H9 (cell line): ENCODE results near the gene WNT3A. TPM values are rescaled to one million over a fixed set of nuclear protein-coding genes. Genes with fewer than 3 reads are reported as not detected.

Experiments
- DNase-seq: peaks from one replicate; pipeline ENCODE4 v3.0.0-alpha.2; 2017
- H2AFZ ChIP-seq: one replicate; pipeline ENCODE4 v1.6.1; 2013; ENCODE audit warnings: mild to moderate bottlenecking, low read length, control low read depth, moderate library complexity
- H2AK5ac ChIP-seq: 2 replicates; pipeline ENCODE4 v1.6.1; 2013; ENCODE audit warnings: low read length, control low read depth, mixed read lengths; ENCODE audit not compliant: insufficient read length
- H2BK120ac ChIP-seq: one replicate; pipeline ENCODE4 v1.6.1; 2013; ENCODE audit warnings: low read depth, mild to moderate bottlenecking, low read length, control low read depth, inconsistent platforms; ENCODE audit not compliant: poor library complexity, severe bottlenecking
- H2BK12ac ChIP-seq: 2 replicates; pipeline ENCODE4 v1.6.1; 2013; ENCODE audit warnings: low read length, control low read depth, mixed read lengths, low read depth; ENCODE audit not compliant: insufficient read length
- H2BK15ac ChIP-seq: 2 replicates; pipeline ENCODE4 v1.6.1; 2013; ENCODE audit warnings: low read depth, low read length, control low read depth
- H2BK20ac ChIP-seq: one replicate; pipeline ENCODE4 v1.6.1; 2013; ENCODE audit warnings: low read depth, mild to moderate bottlenecking, low read length, control low read depth, inconsistent platforms; ENCODE audit not compliant: poor library complexity, severe bottlenecking
- H2BK5ac ChIP-seq: 2 replicates; pipeline ENCODE4 v1.6.1; 2013; ENCODE audit warnings: low read length, control low read depth, mixed read lengths; ENCODE audit not compliant: insufficient read length
- H3K14ac ChIP-seq: 2 replicates; pipeline ENCODE4 v1.6.1; 2013; ENCODE audit warnings: low read length, control low read depth; ENCODE audit not compliant: insufficient read depth
- H3K18ac ChIP-seq: 2 replicates; pipeline ENCODE4 v1.6.1; 2013; ENCODE audit warnings: low read depth, mild to moderate bottlenecking, mixed read lengths, low read length, control low read depth; ENCODE audit not compliant: insufficient read length
- H3K23ac ChIP-seq: 2 replicates; pipeline ENCODE4 v1.6.1; 2013; ENCODE audit warnings: low read length, control low read depth, mixed read lengths, low read depth; ENCODE audit not compliant: insufficient read length
- H3K23me2 ChIP-seq: 2 replicates; pipeline ENCODE4 v1.6.1; 2013; ENCODE audit warnings: low read depth, mild to moderate bottlenecking, mixed read lengths, low read length, control low read depth; ENCODE audit not compliant: insufficient read length, poor library complexity, severe bottlenecking
- H3K27ac ChIP-seq: 2 replicates; pipeline ENCODE4 v1.5.1; 2013; ENCODE audit warnings: low read length, control low read depth, mixed read lengths, low read depth; ENCODE audit not compliant: insufficient read length
- H3K27me3 ChIP-seq: 2 replicates; pipeline ENCODE4 v1.6.1; 2013; ENCODE audit warnings: low read length, control low read depth, inconsistent platforms; ENCODE audit not compliant: insufficient read depth
- H3K4ac ChIP-seq: 2 replicates; pipeline ENCODE4 v1.6.1; 2013; ENCODE audit warnings: low read depth, mild to moderate bottlenecking, control low read depth, inconsistent platforms, low read length, moderate library complexity
- H3K4me1 ChIP-seq: 2 replicates; pipeline ENCODE4 v1.6.1; 2013; ENCODE audit warnings: low read length, control low read depth, inconsistent platforms; ENCODE audit not compliant: insufficient read depth
- H3K4me2 ChIP-seq: 2 replicates; pipeline ENCODE4 v1.6.1; 2013; ENCODE audit warnings: low read length, control low read depth, mixed read lengths; ENCODE audit not compliant: insufficient read length, insufficient read depth
- H3K56ac ChIP-seq: 2 replicates; pipeline ENCODE4 v1.6.1; 2013; ENCODE audit warnings: low read depth, mild to moderate bottlenecking, mixed read lengths, low read length, control low read depth; ENCODE audit not compliant: insufficient read length
- H3K79me1 ChIP-seq: 2 replicates; pipeline ENCODE4 v1.6.1; 2013; ENCODE audit warnings: low read depth, mild to moderate bottlenecking, moderate library complexity, low read length, control low read depth, inconsistent platforms; ENCODE audit not compliant: insufficient read depth, poor library complexity, severe bottlenecking
- H3K79me2 ChIP-seq: 2 replicates; pipeline ENCODE4 v1.6.1; 2013; ENCODE audit warnings: low read length, control low read depth, inconsistent platforms; ENCODE audit not compliant: insufficient read depth
- H3K9ac ChIP-seq: 2 replicates; pipeline ENCODE4 v1.6.1; 2013; ENCODE audit warnings: low read length, control low read depth, mixed read lengths; ENCODE audit not compliant: insufficient read length; ENCODE audit errors: extremely low read depth
- H3K9me3 ChIP-seq: one replicate; pipeline ENCODE4 v1.6.1; 2013; ENCODE audit warnings: low read depth, low read length, inconsistent platforms; ENCODE audit not compliant: control insufficient read depth
- H3T11ph ChIP-seq: one replicate; pipeline ENCODE4 v1.6.1; 2013; ENCODE audit warnings: mild to moderate bottlenecking, low read length, control low read depth, inconsistent platforms
- H4K20me1 ChIP-seq: one replicate; pipeline ENCODE4 v1.6.1; 2013; ENCODE audit not compliant: control insufficient read depth, insufficient read length, insufficient read depth
- H4K5ac ChIP-seq: 2 replicates; pipeline ENCODE4 v1.6.1; 2013; ENCODE audit warnings: low read depth, mild to moderate bottlenecking, mixed read lengths, low read length, control low read depth; ENCODE audit not compliant: insufficient read length
- H4K8ac ChIP-seq: replicated peaks from 2 replicates; pipeline ENCODE4 v1.6.1; 2013; ENCODE audit warnings: low read length, control low read depth, mixed read lengths, low read depth; ENCODE audit not compliant: insufficient read length
- H4K91ac ChIP-seq: 2 replicates; pipeline ENCODE4 v1.6.1; 2013; ENCODE audit warnings: low read depth, mild to moderate bottlenecking, moderate library complexity, mixed read lengths, low read length, control low read depth; ENCODE audit not compliant: insufficient read length
- H3K27ac Mint-ChIP-seq, 3 experiments: 2 replicates in 2 of 3; 3 replicates in 1 of 3; pipeline ENCODE4 v1.8.0; 2020 to 2021; ENCODE audit warnings: mixed read lengths in 3 of 3, mild to moderate bottlenecking in 1 of 3, moderate library complexity in 1 of 3
- H3K27me3 Mint-ChIP-seq: 2 replicates; pipeline ENCODE4 v1.8.0; 2021; ENCODE audit warnings: low read depth, mild to moderate bottlenecking, moderate library complexity, mixed read lengths
- H3K36me3 Mint-ChIP-seq, 3 experiments: 2 replicates in 2 of 3; 3 replicates in 1 of 3; pipeline ENCODE4 v1.8.0; 2020 to 2021; ENCODE audit warnings: low read depth in 3 of 3, mixed read lengths in 3 of 3; ENCODE audit not compliant: insufficient read depth in 1 of 3
- H3K4me1 Mint-ChIP-seq, 2 experiments: 2 replicates each; pipeline ENCODE4 v1.8.0; 2020; ENCODE audit warnings: mixed read lengths in 2 of 2
- H3K4me3 Mint-ChIP-seq, 2 experiments: 2 replicates in 1 of 2; 3 replicates in 1 of 2; pipeline ENCODE4 v1.8.0; 2020 to 2021; ENCODE audit warnings: mild to moderate bottlenecking in 2 of 2, mixed read lengths in 2 of 2, moderate library complexity in 1 of 2
- H3K9me3 Mint-ChIP-seq, 2 experiments: 2 replicates in 1 of 2; 3 replicates in 1 of 2; pipeline ENCODE4 v1.8.0; 2020; ENCODE audit warnings: mild to moderate bottlenecking in 2 of 2, mixed read lengths in 2 of 2, moderate library complexity in 1 of 2
- CTCF ChIP-seq: fragments of 200-600 bp; sonication (generic); conservative IDR thresholded peaks from 3 replicates; pipeline ENCODE4 v1.8.0; 2021; ENCODE audit warnings: antibody characterized with exemption, mild to moderate bottlenecking
- WGBS: extraction: QIAGEN DNeasy Blood & Tissue Kit; methylation state at CpG from one replicate; pipeline ENCODE4 v1.1.7; 2013; ENCODE audit warnings: missing lambda C conversion rate, low lambda C conversion rate, mixed read lengths; ENCODE audit not compliant: insufficient read length; ENCODE audit errors: extremely low coverage; 5-methylcytosine and 5-hydroxymethylcytosine counted together
- total RNA-seq: library from RNA; stranded (reverse); gene quantifications from 2 replicates; pipeline ENCODE4 v1.2.1, GENCODE V29; 2021

Gene WNT3A
- total RNA-seq, 1 experiment from 2014 or later: 0.17 TPM

DNA sequence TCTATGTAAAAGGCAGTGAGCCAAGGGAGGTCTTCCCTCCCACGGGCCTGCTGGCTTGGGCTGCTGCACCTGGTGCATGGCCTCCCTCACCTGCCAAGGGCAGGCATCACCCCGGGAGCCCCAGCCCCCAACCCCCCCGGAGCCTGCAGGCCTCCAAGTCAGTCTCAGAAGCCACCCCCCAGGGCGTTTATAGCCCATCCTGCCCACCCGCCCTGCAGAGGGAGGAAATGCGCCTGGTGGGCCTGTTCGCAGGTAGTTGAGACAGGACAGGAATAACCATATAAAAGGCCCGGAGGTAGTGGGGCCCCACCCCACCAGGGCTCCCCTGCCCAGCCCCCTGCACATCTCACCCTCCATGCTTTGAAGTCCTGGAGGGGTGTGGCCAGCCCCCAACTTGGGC, 57.5 kb downstream of the WNT3A start:
- H3K4ac ChIP-seq: no peak overlapping the region
- peaks cover 37% of the 10 kb centered on the region; the same call in 1 of the 2 replicates for H3K27me3 ChIP-seq
- no peaks in the 10 kb centered on the region for H3K79me1 ChIP-seq
- peaks cover 14% of the 10 kb centered on the region for H3K23me2 ChIP-seq
- no peak overlapping the region for H3K23ac ChIP-seq
- DNase-seq: peak; percentile 51
- no peaks in the 10 kb centered on the region for H4K20me1 ChIP-seq
- Mint-ChIP-seq H3K27me3 (peaks cover 82% of the 10 kb centered on the region), H3K27ac (no peak overlapping the region), H3K4me3 (no peak overlapping the region), H3K9me3 (no peaks in the 10 kb centered on the region; a peak in 1 of 5 replicates), H3K36me3 (no peaks in the 10 kb centered on the region; a peak in 1 of 7 replicates), H3K4me1 (peaks cover 5 to 7% of the 10 kb centered on the region in 2 experiments; a peak in 3 of 4 replicates)
- no peak overlapping the region for H3T11ph ChIP-seq
- H2BK120ac ChIP-seq: no peak overlapping the region
- no CpG with 5 or more reads among the region's 8 CpGs for WGBS
- H2BK5ac ChIP-seq: no peak overlapping the region
- no peak overlapping the region for H2BK20ac ChIP-seq
- H2BK15ac ChIP-seq: no peak overlapping the region; the same call in 1 of the 2 replicates
- no peak overlapping the region for H2BK12ac ChIP-seq
- H3K79me2 ChIP-seq: no peaks in the 10 kb centered on the region
- H2AK5ac ChIP-seq: no peak overlapping the region
- H2AFZ ChIP-seq: no peak overlapping the region
- TF ChIP-seq CTCF: no peak
- no peak overlapping the region for H3K27ac ChIP-seq
- H4K91ac ChIP-seq: no peak overlapping the region
- no peaks in the 10 kb centered on the region for H3K4me1 ChIP-seq
- H3K9me3 ChIP-seq: no peaks in the 10 kb centered on the region
- no peak overlapping the region; the same call in 1 of the 2 replicates for H3K14ac ChIP-seq
- H4K5ac ChIP-seq: no peak overlapping the region
- no peak overlapping the region for H3K18ac ChIP-seq
- no peak overlapping the region for H3K56ac ChIP-seq
- no peak overlapping the region for H3K9ac ChIP-seq
- H3K4me2 ChIP-seq: no peak overlapping the region
- no peak overlapping the region for H4K8ac ChIP-seq
